Measurements from ENCODE around the gene SPAG6. TPM values are rescaled to one million over a fixed set of nuclear protein-coding genes. Genes with fewer than 3 reads are reported as not detected.

The SPAG6 gene
- total RNA-seq, 2 experiments from 2014 or later, result not detected

- intact Hi-C loops (cut with micrococcal nuclease), result no loop called here
- no peak overlapping the region for H3K27ac Mint-ChIP-seq
Measured at GRCh38 chr10:22338185-22338900, 7.0 kb upstream of the SPAG6 start.

GRCh38 chr10:22338931-22339330 lies 6.4 kb upstream of the SPAG6 start:
- Mint-ChIP-seq H3K9me3 (no peaks in the 10 kb centered on the region), H3K4me3 (no peak overlapping the region), H3K27ac (no peak overlapping the region), H3K27me3 (ENCODE audit: low read depth) (peaks cover 61% of the 10 kb centered on the region), H3K4me1 (ENCODE audit: low read depth) (peaks cover 20% of the 10 kb centered on the region), H3K36me3 (ENCODE audit: low read depth) (no peaks in the 10 kb centered on the region)
- CTCF ChIA-PET, result interaction anchor here (1.3 kb wide), 1 partner anchor 651 kb away, joined by 4 read pairs; no protein-coding TSS in a partner anchor
- DNase-seq, result no peak
- intact Hi-C loops (cut with micrococcal nuclease), result no loop called here

More at GRCh38 chr10:22338185-22338900, 7.0 kb upstream of the SPAG6 start:
- Mint-ChIP-seq H3K4me1 (ENCODE audit: low read depth) (peaks cover 26% of the 10 kb centered on the region), H3K36me3 (ENCODE audit: low read depth) (peaks cover 5% of the 10 kb centered on the region), H3K27me3 (ENCODE audit: low read depth) (peaks cover 63% of the 10 kb centered on the region), H3K9me3 (no peaks in the 10 kb centered on the region), H3K4me3 (no peak overlapping the region)
- no peak for DNase-seq
- CTCF ChIA-PET, result interaction anchor here (0.6 to 1.3 kb wide), 2 partner anchors 21 to 651 kb away, joined by 3 to 4 read pairs; no protein-coding TSS in a partner anchor

GRCh38 chr10:22339761-22340328 lies 5.5 kb upstream of the SPAG6 start:
- Mint-ChIP-seq H3K4me3 (peak overlapping the region; percentile 88), H3K4me1 (ENCODE audit: low read depth) (peaks cover 20% of the 10 kb centered on the region), H3K27ac (peak overlapping the region; percentile 74), H3K27me3 (ENCODE audit: low read depth) (peaks cover 70% of the 10 kb centered on the region), H3K36me3 (ENCODE audit: low read depth) (peaks cover 2% of the 10 kb centered on the region), H3K9me3 (no peaks in the 10 kb centered on the region)
- no peak for DNase-seq
- CTCF ChIA-PET, result interaction anchor here (0.5 to 1.0 kb wide), 4 partner anchors 14 to 836 kb away, joined by 3 to 4 read pairs (median 3); no protein-coding TSS in a partner anchor
- intact Hi-C loops (cut with micrococcal nuclease), result loop anchor here (1.0 to 10.0 kb wide), 13 partner anchors 18 to 844 kb away; partner anchors contain the start of genes COMMD3, DNAJC1, MSRB2 and PIP4K2A

- H3K9me3 Mint-ChIP-seq, result no peaks in the 10 kb centered on the region
- DNase-seq, result peak; percentile 63
- H3K27me3 Mint-ChIP-seq (ENCODE audit: low read depth), result peaks cover 69% of the 10 kb centered on the region
- peak overlapping the region; percentile 74 for H3K27ac Mint-ChIP-seq
- peaks cover 19% of the 10 kb centered on the region for H3K4me1 Mint-ChIP-seq (ENCODE audit: low read depth)
- peak overlapping the region; percentile 88 for H3K4me3 Mint-ChIP-seq
- peaks cover 2% of the 10 kb centered on the region for H3K36me3 Mint-ChIP-seq (ENCODE audit: low read depth)
- intact Hi-C loops (cut with micrococcal nuclease), result loop anchor here (1.0 to 10.0 kb wide), 13 partner anchors 18 to 844 kb away; partner anchors contain the start of genes COMMD3, DNAJC1, MSRB2 and PIP4K2A
- CTCF ChIA-PET, result interaction anchor here (0.6 to 1.0 kb wide), 4 partner anchors 14 to 324 kb away, joined by 3 to 4 read pairs (median 3); no protein-coding TSS in a partner anchor
Measured at GRCh38 chr10:22340329-22341189, 4.7 kb upstream of the SPAG6 start.

- peaks cover 2% of the 10 kb centered on the region for H3K36me3 Mint-ChIP-seq (ENCODE audit: low read depth)
- no peak overlapping the region for H3K27ac Mint-ChIP-seq
- peaks cover 72% of the 10 kb centered on the region for H3K27me3 Mint-ChIP-seq (ENCODE audit: low read depth)
- peaks cover 19% of the 10 kb centered on the region for H3K4me1 Mint-ChIP-seq (ENCODE audit: low read depth)
- peak overlapping the region; percentile 66 for H3K4me3 Mint-ChIP-seq
- no peaks in the 10 kb centered on the region for H3K9me3 Mint-ChIP-seq
- intact Hi-C loops (cut with micrococcal nuclease), result loop anchor here (2.0 to 10.0 kb wide), 6 partner anchors 95 to 817 kb away; partner anchors contain the start of genes MSRB2, PIP4K2A and SKIDA1
- DNase-seq, result no peak
- CTCF ChIA-PET, result interaction anchor here (1.0 kb wide), 1 partner anchor 325 kb away, joined by 3 read pairs; no protein-coding TSS in a partner anchor
Measured at GRCh38 chr10:22341190-22341925, 3.9 kb upstream of the SPAG6 start.

GRCh38 chr10:22341926-22342196 lies 3.4 kb upstream of the SPAG6 start:
- intact Hi-C loops (cut with micrococcal nuclease), result loop anchor here (2.0 to 10.0 kb wide), 6 partner anchors 95 to 817 kb away; partner anchors contain the start of genes MSRB2, PIP4K2A and SKIDA1
- DNase-seq, result no peak
- Mint-ChIP-seq H3K4me3 (no peak overlapping the region), H3K36me3 (ENCODE audit: low read depth) (peaks cover 2% of the 10 kb centered on the region), H3K27me3 (ENCODE audit: low read depth) (peaks cover 72% of the 10 kb centered on the region), H3K27ac (no peak overlapping the region), H3K4me1 (ENCODE audit: low read depth) (peaks cover 19% of the 10 kb centered on the region), H3K9me3 (no peaks in the 10 kb centered on the region)
- CTCF ChIA-PET, result no interaction called here

- CTCF ChIA-PET, result interaction anchor here (1.0 kb wide), 1 partner anchor 27 kb away, joined by 3 read pairs; the partner anchor contains the start of gene COMMD3
- intact Hi-C loops (cut with micrococcal nuclease), result loop anchor here (5.0 to 10.0 kb wide), 4 partner anchors 135 to 752 kb away; partner anchors contain the start of genes MSRB2 and PIP4K2A
- Mint-ChIP-seq H3K27me3 (ENCODE audit: low read depth) (peaks cover 69% of the 10 kb centered on the region), H3K4me3 (no peak overlapping the region), H3K9me3 (no peaks in the 10 kb centered on the region), H3K27ac (no peak overlapping the region), H3K36me3 (ENCODE audit: low read depth) (peaks cover 2% of the 10 kb centered on the region), H3K4me1 (ENCODE audit: low read depth) (peaks cover 19% of the 10 kb centered on the region)
- DNase-seq, result no peak
Measured at GRCh38 chr10:22342421-22342820, 2.9 kb upstream of the SPAG6 start.

- no peaks in the 10 kb centered on the region for H3K9me3 Mint-ChIP-seq
- intact Hi-C loops (cut with micrococcal nuclease), result loop anchor here (5.0 to 10.0 kb wide), 4 partner anchors 134 to 751 kb away; partner anchors contain the start of genes MSRB2 and PIP4K2A
- H3K27me3 Mint-ChIP-seq (ENCODE audit: low read depth), result peaks cover 59% of the 10 kb centered on the region
- no peak overlapping the region for H3K27ac Mint-ChIP-seq
- H3K4me3 Mint-ChIP-seq, result no peak overlapping the region
- DNase-seq, result no peak
- peaks cover 2% of the 10 kb centered on the region for H3K36me3 Mint-ChIP-seq (ENCODE audit: low read depth)
- H3K4me1 Mint-ChIP-seq (ENCODE audit: low read depth), result peaks cover 16% of the 10 kb centered on the region
- CTCF ChIA-PET, result interaction anchor here (1.0 to 1.4 kb wide), 2 partner anchors 28 to 645 kb away, joined by 3 read pairs; partner anchors contain the start of gene COMMD3
Measured at GRCh38 chr10:22343731-22344130, 1.6 kb upstream of the SPAG6 start.

GRCh38 chr10:22344249-22344648 lies 1.0 kb upstream of the SPAG6 start:
- peak overlapping the region; percentile 66 for H3K4me3 Mint-ChIP-seq
- no peak for DNase-seq
- peaks cover 2% of the 10 kb centered on the region for H3K36me3 Mint-ChIP-seq (ENCODE audit: low read depth)
- no peaks in the 10 kb centered on the region for H3K9me3 Mint-ChIP-seq
- CTCF ChIA-PET, result interaction anchor here (1.4 kb wide), 1 partner anchor 645 kb away, joined by 3 read pairs; no protein-coding TSS in a partner anchor
- intact Hi-C loops (cut with micrococcal nuclease), result loop anchor here (5.0 to 10.0 kb wide), 4 partner anchors 133 to 751 kb away; partner anchors contain the start of genes MSRB2 and PIP4K2A
- H3K27ac Mint-ChIP-seq, result no peak overlapping the region
- peaks cover 54% of the 10 kb centered on the region for H3K27me3 Mint-ChIP-seq (ENCODE audit: low read depth)
- H3K4me1 Mint-ChIP-seq (ENCODE audit: low read depth), result peaks cover 13% of the 10 kb centered on the region

- Mint-ChIP-seq H3K27me3 (ENCODE audit: low read depth) (peaks cover 52% of the 10 kb centered on the region), H3K27ac (peak overlapping the region; percentile 15), H3K36me3 (ENCODE audit: low read depth) (peaks cover 2% of the 10 kb centered on the region), H3K4me3 (peak overlapping the region; percentile 66), H3K9me3 (no peaks in the 10 kb centered on the region), H3K4me1 (ENCODE audit: low read depth) (peaks cover 12% of the 10 kb centered on the region)
- no peak for DNase-seq
- CTCF ChIA-PET, result interaction anchor here (1.4 kb wide), 1 partner anchor 644 kb away, joined by 3 read pairs; no protein-coding TSS in a partner anchor
- intact Hi-C loops (cut with micrococcal nuclease), result loop anchor here (5.0 to 10.0 kb wide), 4 partner anchors 132 to 750 kb away; partner anchors contain the start of genes MSRB2 and PIP4K2A
Measured at GRCh38 chr10:22344781-22345300, 455 bp upstream of the SPAG6 start.

Measured in activated naive CD4-positive, alpha-beta T cell treated with anti-CD3 and anti-CD28 coated beads for 36 hours (primary cell).